DMS153 treated with DMSO at 0.1 percent for 48 hours (cell line): Measurements from ENCODE around the gene MAN2B2.
"Not testable (repeated sequence)": the region's sequence is repeated elsewhere in the genome, so short reads cannot be mapped to it uniquely, and the experiment has no call there.

Experiments
- DNase-seq: peaks from one replicate; lab custom pipeline; 2025; ENCODE audit not compliant: unreplicated experiment; lab: John Stamatoyannopoulos, UW

Gene MAN2B2

GRCh38 chr4:6613676-6614651 is 39.0 kb downstream of the MAN2B2 start:
- DNase-seq, result no peak

- no peak for DNase-seq
Observed at GRCh38 chr4:6614701-6615230, 39.8 kb downstream of the MAN2B2 start.

GRCh38 chr4:6616087-6616995 is 41.4 kb downstream of the MAN2B2 start:
- no peak for DNase-seq

GRCh38 chr4:6617246-6617645 is 42.3 kb downstream of the MAN2B2 start:
- no peak for DNase-seq

- no peak for DNase-seq
Observed at GRCh38 chr4:6618386-6619115, 43.6 kb downstream of the MAN2B2 start.

GRCh38 chr4:6619116-6619465 is 44.1 kb downstream of the MAN2B2 start:
- no peak for DNase-seq

- DNase-seq, result no peak
Observed at GRCh38 chr4:6619466-6620255, 44.7 kb downstream of the MAN2B2 start.

- no peak for DNase-seq
Observed at GRCh38 chr4:6620296-6620695, 45.3 kb downstream of the MAN2B2 start.

GRCh38 chr4:6620891-6621555 is 46.0 kb downstream of the MAN2B2 start:
- no peak for DNase-seq

GRCh38 chr4:6621556-6621927 is 46.6 kb downstream of the MAN2B2 start:
- no peak for DNase-seq

GRCh38 chr4:6622744-6623143 is 47.8 kb downstream of the MAN2B2 start:
- DNase-seq, result no peak

GRCh38 chr4:6625256-6625655 is 50.3 kb downstream of the MAN2B2 start:
- no peak for DNase-seq

GRCh38 chr4:6626066-6626465 is 51.1 kb downstream of the MAN2B2 start:
- no peak for DNase-seq

GRCh38 chr4:6627832-6628231 is 52.8 kb downstream of the MAN2B2 start:
- DNase-seq, result no peak

GRCh38 chr4:6628484-6628883 is 53.5 kb downstream of the MAN2B2 start:
- DNase-seq, result not testable (repeated sequence)

- DNase-seq, result no peak
Observed at GRCh38 chr4:6632125-6632524, 57.1 kb downstream of the MAN2B2 start.

GRCh38 chr4:6633091-6633906 is 58.3 kb downstream of the MAN2B2 start:
- DNase-seq, result no peak

- no peak for DNase-seq
Observed at GRCh38 chr4:6634746-6635145, 59.8 kb downstream of the MAN2B2 start.
